ENCODE measurements around the gene EFNB1.

Gene EFNB1

DNA sequence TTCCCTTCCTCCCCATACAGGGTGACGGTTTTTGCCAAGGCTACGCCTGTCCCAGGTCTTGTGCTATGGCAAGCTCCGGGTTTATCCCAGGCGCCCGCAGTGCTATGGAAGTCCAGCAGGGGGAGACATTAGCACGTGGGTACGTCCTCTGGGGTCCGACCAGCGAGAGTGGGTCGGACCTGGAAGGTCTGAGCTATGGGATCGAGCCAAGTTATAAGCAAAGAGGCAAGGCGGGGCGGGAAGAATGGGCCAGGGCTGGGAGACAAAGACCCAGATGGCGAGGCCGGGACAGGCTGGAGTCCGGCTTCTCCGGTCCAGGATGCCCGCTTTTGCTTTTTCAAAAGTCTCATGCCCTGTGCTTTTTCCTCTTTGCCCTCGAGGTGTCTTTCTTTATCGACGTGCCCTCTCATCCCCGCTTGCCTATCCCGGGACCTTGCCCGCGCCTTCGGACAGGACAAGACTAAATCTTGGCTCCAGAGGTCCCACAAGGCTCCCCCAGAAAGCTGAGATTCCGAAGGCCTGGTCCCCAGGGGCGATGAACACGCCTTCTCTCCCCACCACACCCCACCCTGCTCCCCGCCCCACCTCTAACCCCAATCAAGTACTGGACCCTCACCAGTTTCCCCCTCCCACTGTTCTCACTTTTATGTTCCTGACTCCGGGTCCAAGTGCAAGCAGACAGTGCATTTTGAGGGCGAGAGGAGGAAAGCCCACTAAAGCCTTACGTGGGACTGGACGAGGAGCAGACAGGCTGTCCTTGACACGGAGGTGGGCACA, 785 bp upstream of the EFNB1 start:
- DNase-seq: peak; percentile 81 to 86

- DNase-seq: no peak
Measured at GRCh38 chrX:68829582-68830418, 979 bp downstream of the EFNB1 start.

GRCh38 chrX:68830419-68831404, 1.9 kb downstream of the EFNB1 start:
- no peak for DNase-seq

GRCh38 chrX:68831405-68832100, 2.7 kb downstream of the EFNB1 start:
- no peak for DNase-seq

DNA sequence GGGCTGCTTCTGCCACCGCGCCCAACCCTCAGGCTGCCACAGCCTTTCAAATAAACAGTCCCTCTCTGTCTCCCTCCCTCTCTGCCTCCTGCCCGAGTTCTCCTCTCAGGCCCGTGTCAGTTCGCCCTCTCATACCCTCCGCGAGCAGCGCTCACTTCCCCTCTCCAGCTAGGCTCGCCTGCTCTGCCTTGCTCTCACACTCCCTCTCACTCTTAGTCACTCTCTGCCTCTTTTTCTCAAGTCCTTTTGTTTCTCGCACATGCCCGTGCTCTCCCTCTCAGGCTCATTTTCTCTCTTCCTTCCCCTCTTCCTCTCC, 3.2 kb downstream of the EFNB1 start:
- DNase-seq: peak; percentile 29 to 35

GRCh38 chrX:68832516-68833447, 4.0 kb downstream of the EFNB1 start:
- DNase-seq: no peak

GRCh38 chrX:68833448-68833805, 4.6 kb downstream of the EFNB1 start:
- no peak for DNase-seq

- DNase-seq: no peak
Measured at GRCh38 chrX:68833855-68834331, 5.1 kb downstream of the EFNB1 start.

- DNase-seq: no peak
Measured at GRCh38 chrX:68834371-68835103, 5.7 kb downstream of the EFNB1 start.

GRCh38 chrX:68835104-68835442, 6.3 kb downstream of the EFNB1 start:
- DNase-seq: no peak

DNA sequence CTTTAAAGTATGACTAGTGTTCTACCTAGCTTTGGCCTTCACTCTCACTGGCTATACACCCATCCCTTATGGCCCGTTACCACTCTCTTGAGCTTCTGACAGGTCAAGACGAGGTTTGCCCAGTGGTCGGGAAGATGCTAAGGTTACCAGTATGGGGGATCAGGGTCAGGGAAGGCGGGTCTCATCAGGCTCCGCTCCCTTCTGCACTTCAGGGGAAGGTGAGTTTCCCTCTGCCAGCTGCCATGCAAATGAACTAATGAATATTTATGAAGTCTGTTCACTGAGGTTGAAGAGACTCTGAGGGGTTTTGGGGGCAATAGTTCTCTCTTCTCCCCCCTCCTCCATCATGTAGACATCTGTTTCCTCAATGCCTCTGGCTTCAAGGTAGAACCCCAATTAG, 6.6 kb downstream of the EFNB1 start:
- no peak for DNase-seq

DNA sequence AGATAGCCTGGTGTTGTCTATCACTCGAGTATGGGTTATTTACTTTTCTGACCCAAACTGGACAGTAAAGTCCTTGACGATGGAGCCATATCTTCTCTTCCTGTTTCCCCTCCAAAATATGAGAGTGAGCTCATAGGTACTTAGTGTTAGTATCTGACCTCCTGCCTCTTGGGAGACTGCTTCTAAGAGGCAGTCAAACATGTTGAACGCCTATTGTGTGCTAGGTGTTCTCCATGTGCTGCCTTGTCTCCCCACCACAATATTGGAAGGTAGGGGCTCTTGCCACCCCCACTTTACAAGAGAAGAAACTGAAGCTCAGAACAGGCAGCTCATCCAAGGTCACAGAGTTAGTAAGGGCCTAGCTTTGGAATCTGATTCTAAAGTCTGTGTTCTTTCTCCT, 8.3 kb downstream of the EFNB1 start:
- no peak for DNase-seq

- DNase-seq: no peak
Measured at GRCh38 chrX:68838571-68838910, 9.7 kb downstream of the EFNB1 start.

- no peak for DNase-seq
Measured at GRCh38 chrX:68839771-68840170, 10.9 kb downstream of the EFNB1 start.

DNA sequence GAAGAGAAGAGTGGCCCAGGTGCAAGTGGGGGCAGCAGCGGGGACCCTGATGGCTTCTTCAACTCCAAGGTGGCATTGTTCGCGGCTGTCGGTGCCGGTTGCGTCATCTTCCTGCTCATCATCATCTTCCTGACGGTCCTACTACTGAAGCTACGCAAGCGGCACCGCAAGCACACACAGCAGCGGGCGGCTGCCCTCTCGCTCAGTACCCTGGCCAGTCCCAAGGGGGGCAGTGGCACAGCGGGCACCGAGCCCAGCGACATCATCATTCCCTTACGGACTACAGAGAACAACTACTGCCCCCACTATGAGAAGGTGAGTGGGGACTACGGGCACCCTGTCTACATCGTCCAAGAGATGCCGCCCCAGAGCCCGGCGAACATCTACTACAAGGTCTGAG, 11.4 kb downstream of the EFNB1 start:
- no peak for DNase-seq

GRCh38 chrX:68841251-68842049, 12.6 kb downstream of the EFNB1 start:
- DNase-seq: no peak

- no peak for DNase-seq
Measured at GRCh38 chrX:68842351-68842750, 13.5 kb downstream of the EFNB1 start.

- no peak for DNase-seq
Measured at GRCh38 chrX:68842781-68843581, 14.2 kb downstream of the EFNB1 start.

DNA sequence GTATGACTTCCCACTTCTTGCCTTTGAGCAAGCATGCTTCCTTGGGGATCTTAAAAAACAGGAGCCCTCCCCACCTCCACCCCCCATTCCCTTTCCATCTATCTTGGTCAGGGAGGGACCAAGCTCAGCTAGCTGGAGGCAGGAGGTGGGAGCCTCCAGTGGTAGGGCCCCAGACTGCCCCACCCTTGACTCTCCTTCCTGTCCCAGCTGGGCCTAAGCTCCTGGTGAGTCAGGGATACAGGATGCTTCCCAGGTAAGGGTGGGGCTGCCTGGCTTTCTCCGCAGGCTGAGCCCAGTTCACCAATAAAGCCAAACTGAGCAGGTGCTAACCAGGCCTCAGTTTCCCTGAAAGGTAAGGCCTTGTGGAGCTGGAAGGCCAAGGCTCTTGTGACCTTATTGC, 15.2 kb downstream of the EFNB1 start:
- DNase-seq: no peak

Measured in activated CD4-positive, alpha-beta T cell treated with anti-CD3 and anti-CD28 coated beads, Interleukin-2, amount 50 U/mL, for 48 hours (primary cell).